T-cell (primary cell): ENCODE data around the gene RTN4RL1. TPM values are rescaled to one million over a fixed set of nuclear protein-coding genes. Genes with fewer than 3 reads are reported as not detected.
A peak's percentile ranks its signal among the peaks of the same experiment; 100 is the strongest.

Experiments used
- ATAC-seq, 4 experiments: fragments of 200-7000 bp in 3 of 4; fragments of 150-1000 bp in 1 of 4; cut with Tn5 transposase; replicated peaks in 1 of 4; 1 replicate in 3 of 4; 2 replicates in 1 of 4; pipeline ENCODE4 v1.10.0; 2021; ENCODE audit warnings: moderate library complexity in 3 of 4, mild to moderate bottlenecking in 2 of 4, moderate number of reproducible peaks in 1 of 4
- CTCF ChIA-PET, 2 donors: fragments of 300-600 bp; sonication (Branson Sonifier 250); formaldehyde crosslinking; loops; one replicate each; lab custom pipeline; 2022; ENCODE audit warnings: antibody characterized with exemption in 2 of 2; lab: Charles Lee
- POLR2A ChIA-PET, 2 donors: fragments of 300-600 bp; sonication (Branson Sonifier 250); formaldehyde crosslinking; loops; one replicate each; lab custom pipeline; 2022; ENCODE audit warnings: antibody characterized with exemption in 2 of 2; lab: Charles Lee
- DNase-seq, 35 experiments: peaks; one replicate each; pipeline versions ENCODE4 v3.0.0 to v3.0.0-alpha.2; 2013 to 2023
- H3K27ac ChIP-seq: one replicate; pipeline ENCODE4 v1.5.1; 2013; ENCODE audit warnings: low read length
- H3K27me3 ChIP-seq, 2 experiments: replicated peaks in 1 of 2; 1 replicate in 1 of 2; 2 replicates in 1 of 2; pipeline versions ENCODE4 v1.6.1 to v1.7.0; 2013; ENCODE audit warnings: low read length in 1 of 2, mixed read lengths in 1 of 2; ENCODE audit not compliant: control insufficient read depth in 2 of 2, insufficient read depth in 2 of 2; ENCODE audit errors: extremely low read depth in 1 of 2
- H3K36me3 ChIP-seq, 2 donors: 1 replicate in 1 of 2; 2 replicates in 1 of 2; pipeline versions ENCODE4 v1.6.1 to v1.7.0; 2013; ENCODE audit warnings: low read length in 1 of 2; ENCODE audit not compliant: control insufficient read depth in 2 of 2, insufficient read depth in 1 of 2; ENCODE audit errors: extremely low read depth in 1 of 2
- H3K4me1 ChIP-seq, 2 experiments: 1 replicate in 1 of 2; 2 replicates in 1 of 2; pipeline versions ENCODE4 v1.6.1 to v1.7.0; 2013; ENCODE audit warnings: low read length in 2 of 2, mixed read lengths in 1 of 2; ENCODE audit not compliant: insufficient read depth in 2 of 2, control insufficient read depth in 1 of 2; ENCODE audit errors: extremely low read depth in 1 of 2
- H3K4me3 ChIP-seq, 2 donors: 1 replicate in 1 of 2; 2 replicates in 1 of 2; pipeline versions ENCODE4 v1.5.1 to v1.7.0; 2013; ENCODE audit warnings: mild to moderate bottlenecking in 2 of 2, low read length in 1 of 2, moderate library complexity in 1 of 2; ENCODE audit not compliant: control insufficient read depth in 1 of 2; ENCODE audit errors: extremely low read depth in 1 of 2
- H3K9me3 ChIP-seq: 2 replicates; pipeline ENCODE4 v1.7.0; 2013
- H3K27ac Mint-ChIP-seq, 2 donors: one replicate each; pipeline ENCODE4 v1.8.0; 2020 to 2021; ENCODE audit warnings: mild to moderate bottlenecking in 2 of 2, mixed read lengths in 2 of 2
- H3K27me3 Mint-ChIP-seq, 2 donors: one replicate each; pipeline ENCODE4 v1.8.0; 2021 to 2022; ENCODE audit warnings: mixed read lengths in 2 of 2
- H3K36me3 Mint-ChIP-seq: one replicate; pipeline ENCODE4 v1.8.0; 2021; ENCODE audit warnings: mixed read lengths
- H3K4me1 Mint-ChIP-seq, 3 donors: one replicate each; pipeline ENCODE4 v1.8.0; 2020 to 2022; ENCODE audit warnings: mixed read lengths in 3 of 3, mild to moderate bottlenecking in 1 of 3
- H3K4me3 Mint-ChIP-seq, 3 donors: one replicate each; pipeline ENCODE4 v1.8.0; 2020 to 2022; ENCODE audit warnings: mild to moderate bottlenecking in 3 of 3, mixed read lengths in 3 of 3, moderate library complexity in 3 of 3
- H3K9me3 Mint-ChIP-seq, 3 donors: one replicate each; pipeline ENCODE4 v1.8.0; 2020 to 2022; ENCODE audit warnings: mixed read lengths in 3 of 3
- WGBS: methylation state at CpG from one replicate; pipeline ENCODE4 v1.1.5; 2013; ENCODE audit warnings: missing lambda C conversion rate; ENCODE audit not compliant: insufficient coverage; 5-methylcytosine and 5-hydroxymethylcytosine counted together
- total RNA-seq, 35 experiments: library from RNA in 6 of 35; stranded (reverse) in 6 of 35; fragments of 120-200 nt in 1 of 35; gene quantifications; one replicate each; pipeline versions ENCODE4 v1.2.1 to v1.2.4 and lab custom pipeline; 2013 to 2026

The RTN4RL1 gene
- total RNA-seq, 5 donors from 2014 or later (not counting 1 experiment from before 2014, with no cell fraction given): 0.43 to 1.1 (median 0.63) TPM

GRCh38 chr17:2028737-2029136, 3.6 kb upstream of the RTN4RL1 start:
- CTCF ChIA-PET: no interaction called here
- Histone ChIP-seq H3K27me3 (peaks cover 2 to 54% of the 10 kb centered on the region in 2 experiments), H3K27ac (no peak overlapping the region), H3K4me3 (no peak overlapping the region), H3K36me3 (peaks cover 4 to 10% of the 10 kb centered on the region in 2 donors), H3K4me1 (peaks cover 8 to 54% of the 10 kb centered on the region in 2 experiments), H3K9me3 (no peaks in the 10 kb centered on the region)
- Mint-ChIP-seq H3K27ac (no peak overlapping the region), H3K9me3 (no peaks in the 10 kb centered on the region), H3K4me1 (peaks cover 17 to 41% (median 25%) of the 10 kb centered on the region in 3 donors), H3K27me3 (peaks cover 9 to 23% of the 10 kb centered on the region in 2 donors), H3K36me3 (peaks cover 6% of the 10 kb centered on the region), H3K4me3 (peak overlapping the region in 1 of 3 donors; percentile 30)
- DNase-seq: no peak
- 76% methylated on average over 5 of the region's 6 CpGs for WGBS
- POLR2A ChIA-PET: no interaction called here
- no peak for ATAC-seq

- Histone ChIP-seq H3K4me3 (no peak overlapping the region), H3K4me1 (peaks cover 10 to 54% of the 10 kb centered on the region in 2 experiments), H3K27me3 (peaks cover 2 to 59% of the 10 kb centered on the region in 2 experiments), H3K9me3 (no peaks in the 10 kb centered on the region), H3K36me3 (peaks cover 0 to 5% of the 10 kb centered on the region in 2 donors), H3K27ac (no peak overlapping the region)
- ATAC-seq: no peak
- POLR2A ChIA-PET: no interaction called here
- Mint-ChIP-seq H3K4me3 (peak overlapping the region in 2 of 3 donors; percentile 30 to 59), H3K27ac (no peak overlapping the region), H3K36me3 (peaks cover 4% of the 10 kb centered on the region), H3K4me1 (peaks cover 20 to 41% (median 26%) of the 10 kb centered on the region in 3 donors), H3K9me3 (no peaks in the 10 kb centered on the region), H3K27me3 (peaks cover 9 to 23% of the 10 kb centered on the region in 2 donors)
- CTCF ChIA-PET: interaction anchor here in 1 of 2 donors (0.6 kb wide), 1 partner anchor 25 kb away, joined by 3 read pairs; no protein-coding TSS in a partner anchor
- no peak for DNase-seq
- WGBS: no CpG with 5 or more reads among the region's 5 CpGs
Measured at GRCh38 chr17:2028234-2028614, 3.1 kb upstream of the RTN4RL1 start.

GRCh38 chr17:2027528-2028233, 2.5 kb upstream of the RTN4RL1 start:
- H3K4me3 Mint-ChIP-seq: peak overlapping the region in 1 of 3 donors; percentile 4
- CTCF ChIA-PET: interaction anchor here in 1 of 2 donors (0.6 kb wide), 1 partner anchor 26 kb away, joined by 3 read pairs; no protein-coding TSS in a partner anchor
- peaks cover 14 to 59% of the 10 kb centered on the region in 2 experiments for H3K4me1 ChIP-seq

GRCh38 chr17:2025622-2026309, 632 bp upstream of the RTN4RL1 start:
- Histone ChIP-seq H3K4me3 (peak overlapping the region; percentile 46 to 54), H3K9me3 (no peaks in the 10 kb centered on the region), H3K27me3 (peaks cover 2 to 78% of the 10 kb centered on the region in 2 experiments), H3K4me1 (peaks cover 12 to 50% of the 10 kb centered on the region in 2 experiments), H3K36me3 (no peaks in the 10 kb centered on the region), H3K27ac (no peak overlapping the region)
- ChIA-PET CTCF (interaction anchor here in 1 of 2 donors (0.6 to 0.8 kb wide), 3 partner anchors 9 to 390 kb away, joined by 3 to 4 read pairs (median 4); no protein-coding TSS in a partner anchor), POLR2A (interaction anchor here (0.6 kb wide), 2 partner anchors 12 to 192 kb away, joined by 4 to 10 read pairs; no protein-coding TSS in a partner anchor)
- ATAC-seq: no peak
- peaks cover 22 to 34% (median 27%) of the 10 kb centered on the region in 3 donors for H3K4me1 Mint-ChIP-seq
- peak overlapping the region; percentile 78 to 81 (median 80) for H3K4me3 Mint-ChIP-seq
- DNase-seq: peak in 3 of 35 experiments; percentile 13 to 49 (median 29)
- no peaks in the 10 kb centered on the region for H3K36me3 Mint-ChIP-seq
- no peaks in the 10 kb centered on the region for H3K9me3 Mint-ChIP-seq
- no peak overlapping the region for H3K27ac Mint-ChIP-seq
- 4% methylated on average over 38 of the region's 55 CpGs for WGBS
- H3K27me3 Mint-ChIP-seq: peaks cover 9 to 25% of the 10 kb centered on the region in 2 donors

More at GRCh38 chr17:2027528-2028233, 2.5 kb upstream of the RTN4RL1 start:
- Mint-ChIP-seq H3K27me3 (peaks cover 9 to 23% of the 10 kb centered on the region in 2 donors), H3K36me3 (no peaks in the 10 kb centered on the region), H3K9me3 (no peaks in the 10 kb centered on the region), H3K4me1 (peaks cover 26 to 40% (median 31%) of the 10 kb centered on the region in 3 donors), H3K27ac (no peak overlapping the region)
- no peak overlapping the region for H3K27ac ChIP-seq
- ATAC-seq (no peak), DNase-seq (no peak)
- no peak overlapping the region for H3K4me3 ChIP-seq
- peaks cover 0 to 4% of the 10 kb centered on the region in 2 donors for H3K36me3 ChIP-seq
- WGBS: 68% methylated on average over 6 of the region's 11 CpGs
- H3K9me3 ChIP-seq: no peaks in the 10 kb centered on the region
- peaks cover 2 to 64% of the 10 kb centered on the region in 2 experiments for H3K27me3 ChIP-seq
- POLR2A ChIA-PET: interaction anchor here in 1 of 2 donors (0.6 kb wide), 1 partner anchor 19 kb away, joined by 3 read pairs; no protein-coding TSS in a partner anchor

- peak in 1 of 35 experiments; percentile 28 for DNase-seq
- peak overlapping the region; percentile 72 to 79 (median 78) for H3K4me3 Mint-ChIP-seq
- peak overlapping the region; percentile 39 to 80 for H3K4me3 ChIP-seq
- H3K27me3 Mint-ChIP-seq: peaks cover 12 to 29% of the 10 kb centered on the region in 2 donors
- H3K9me3 Mint-ChIP-seq: no peaks in the 10 kb centered on the region
- peaks cover 2 to 85% of the 10 kb centered on the region in 2 experiments for H3K27me3 ChIP-seq
- H3K4me1 ChIP-seq: peaks cover 8 to 43% of the 10 kb centered on the region in 2 experiments
- no peaks in the 10 kb centered on the region for H3K36me3 Mint-ChIP-seq
- ChIA-PET CTCF (interaction anchor here (0.6 to 0.8 kb wide), 3 partner anchors 116 to 391 kb away, joined by 3 to 4 read pairs (median 4); no protein-coding TSS in a partner anchor), POLR2A (no interaction called here)
- no peaks in the 10 kb centered on the region for H3K36me3 ChIP-seq
- peaks cover 19 to 27% (median 20%) of the 10 kb centered on the region in 3 donors for H3K4me1 Mint-ChIP-seq
- no peaks in the 10 kb centered on the region for H3K9me3 ChIP-seq
- peak; percentile 8 to 18 (median 16) for ATAC-seq
- WGBS: 1% methylated on average over 73 of the region's 73 CpGs
- no peak overlapping the region for H3K27ac ChIP-seq
- H3K27ac Mint-ChIP-seq: no peak overlapping the region
Measured at GRCh38 chr17:2024572-2025219, 438 bp downstream of the RTN4RL1 start.
